Heart right ventricle (tissue), 16 donors: Measurements from ENCODE around the gene PRSS48. TPM values are rescaled to one million over a fixed set of nuclear protein-coding genes. Genes with fewer than 3 reads are reported as not detected.
A peak's percentile ranks its signal among the peaks of the same experiment; 100 is the strongest.
"Not testable (repeated sequence)": the region's sequence is repeated elsewhere in the genome, so short reads cannot be mapped to it uniquely, and the experiment has no call there.

ENCODE experiments used
- ATAC-seq, 8 donors: fragments of 200-7000 bp; cut with Tn5 transposase; one replicate each; pipeline ENCODE4 v1.9.1; 2020; ENCODE audit warnings: mild to moderate bottlenecking in 8 of 8, moderate library complexity in 8 of 8, moderate number of reproducible peaks in 1 of 8
- DNase-seq, 2 donors: peaks; one replicate each; pipeline ENCODE4 v3.0.0-alpha.2; 2020
- H3K27ac ChIP-seq, 10 donors: fragments of 200-600 bp; sonication (generic) in 2 of 10; one replicate each; pipeline versions ENCODE4 v1.5.0 to v1.8.0; 2020 to 2022; ENCODE audit warnings: mild to moderate bottlenecking in 3 of 10
- H3K27me3 ChIP-seq, 7 donors: fragments of 200-600 bp; one replicate each; pipeline ENCODE4 v1.8.0; 2021 to 2022; ENCODE audit warnings: mild to moderate bottlenecking in 2 of 7
- H3K36me3 ChIP-seq, 9 donors: fragments of 200-600 bp; sonication (generic) in 1 of 9; one replicate each; pipeline versions ENCODE4 v1.5.0 to v1.8.0; 2020 to 2022; ENCODE audit warnings: mild to moderate bottlenecking in 2 of 9
- H3K4me1 ChIP-seq, 9 donors: fragments of 200-600 bp; sonication (generic) in 1 of 9; one replicate each; pipeline versions ENCODE4 v1.5.0 to v1.8.0; 2020 to 2022; ENCODE audit warnings: mild to moderate bottlenecking in 4 of 9
- H3K4me3 ChIP-seq, 10 donors: fragments of 200-600 bp; sonication (generic) in 2 of 10; one replicate each; pipeline versions ENCODE4 v1.5.0 to v1.8.0; 2020 to 2022; ENCODE audit warnings: mild to moderate bottlenecking in 7 of 10, moderate library complexity in 2 of 10
- H3K9me3 ChIP-seq, 11 donors: fragments of 200-600 bp in 10 of 11; sonication (generic) in 2 of 11; one replicate each; pipeline versions ENCODE4 v1.5.0 to v1.8.0; 2013 to 2022; ENCODE audit warnings: mild to moderate bottlenecking in 2 of 11, control low read depth in 1 of 11, moderate library complexity in 1 of 11
- CTCF ChIP-seq, 9 donors: fragments of 200-600 bp; sonication (generic) in 2 of 9; IDR thresholded peaks; one replicate each; pipeline versions ENCODE4 v1.5.0 to v1.8.0; 2021 to 2022; ENCODE audit warnings: antibody characterized with exemption in 9 of 9, mild to moderate bottlenecking in 5 of 9, moderate library complexity in 1 of 9
- WGBS, 2 donors: extraction: QIAGEN DNeasy Blood & Tissue Kit; methylation state at CpG; one replicate each; pipeline ENCODE4 v1.1.7; 2013; ENCODE audit warnings: inconsistent platforms in 1 of 2; 5-methylcytosine and 5-hydroxymethylcytosine counted together
- intact Hi-C, 10 donors: fragments of 100-400 bp; cut with DNase I; formaldehyde crosslinking; loops; one replicate each; pipeline versions ENCODE4 v1.11.1 to v1.14.2; 2022
- polyA plus RNA-seq, 2 donors: library from polyadenylated mRNA; stranded (reverse); fragments of 200-250 nt; gene quantifications; one replicate each; pipeline ENCODE4 v1.2.3, GENCODE V29; 2013
- total RNA-seq, 10 donors: library from RNA; stranded (reverse); fragmentation: NEBNext Ultra II Directional in 3 of 10; extraction: Animal tissue kit (Norgen Biotek cat#: 25700) in 3 of 10; gene quantifications; one replicate each; pipeline versions ENCODE4 v1.2.1 to v1.2.4, GENCODE V29; 2021 to 2023
- donor health status: Arrhythmogenic right ventricular cardiomyopathy.
- donor health status: ischemic (EF 13 %, LVEDD 7.1; RV severe dilation, severe dysfunction).
- donor health status: healthy with polysubstance abuse.
- donor health status: DM: no; HTN: yes; CAD: no.
- donor health status: DM: no; HTN: no; CAD: no.
- donor health status: ischemic (EF 25% LVEDD 6.9; RV normal size, moderate dysfunction).
- donor health status: ischemic (EF 25% LVEDD 5.7; RV mildly dilated, moderate dysfunction).
- donor health status: healthy.
- donor health status: DM: yes; HTN: yes; CAD: no.
- donor health status: Ischemic cardiomyopathy.
- donor health status: ischemic (EF 35%, LVEDD 5.7; RV mildly dilated, moderate dysfunction).
- donor health status: nonischemic (EF 11% LVEDD 7.7; RV severe dilation, severe dysfunction).
- donor health status: DM: yes; HTN: yes; CAD: no.
- donor health status: PGD.
- donor health status: ischemic (EF 29% LVEDD 5.4; RV normal size, mild dysfunction).
- donor health status: nonischemic (EF 23%, LVEDD 6.1; RV moderate dilation, normal function).

The PRSS48 gene
- total and polyA plus RNA-seq, 12 donors, result not detected

- Histone ChIP-seq H3K36me3 (no peaks in the 10 kb centered on the region), H3K27me3 (peaks cover 0 to 11% (median 0%) of the 10 kb centered on the region in 7 donors), H3K27ac (peak overlapping the region in 3 of 10 donors; percentile 10 to 96 (median 26)), H3K4me3 (no peak overlapping the region), H3K4me1 (peaks cover 11 to 83% (median 61%) of the 10 kb centered on the region in 9 donors), H3K9me3 (no peaks in the 10 kb centered on the region)
- no peak for TF ChIP-seq CTCF (IDR thresholded peaks at IDR 0.05)
- 100% methylated on average over 1 of the region's 1 CpG for WGBS, 2 donors
- ATAC-seq (no peak), DNase-seq (no peak)
- intact Hi-C loops, result no loop called here
Observed at GRCh38 chr4:151319490-151319889, 42.5 kb downstream of the PRSS48 start.

GRCh38 chr4:151321586-151321985 lies 44.6 kb downstream of the PRSS48 start:
- peak overlapping the region in 1 of 10 donors; percentile 6 for H3K4me3 ChIP-seq
- no peak for TF ChIP-seq CTCF (IDR thresholded peaks at IDR 0.05)
- intact Hi-C loops, result loop anchor here in 3 of 10 donors (5.0 to 10.0 kb wide), 2 partner anchors 39 to 117 kb away; no protein-coding TSS in a partner anchor
- WGBS, 2 donors, result 44 to 82% methylated on average over 1 of the region's 1 CpG
- H3K36me3 ChIP-seq, result no peaks in the 10 kb centered on the region
- peaks cover 0 to 32% (median 0%) of the 10 kb centered on the region in 7 donors for H3K27me3 ChIP-seq
- no peak for ATAC-seq
- no peak for DNase-seq
- H3K27ac ChIP-seq, result peak overlapping the region in 6 of 10 donors; percentile 9 to 96 (median 94)
- no peaks in the 10 kb centered on the region for H3K9me3 ChIP-seq
- peaks cover 4 to 64% (median 43%) of the 10 kb centered on the region in 9 donors for H3K4me1 ChIP-seq

- ATAC-seq, H3K36me3 ChIP-seq, H3K9me3 ChIP-seq, DNase-seq: not testable (repeated sequence)
- peaks cover 0 to 35% (median 0%) of the 10 kb centered on the region in 7 donors for H3K27me3 ChIP-seq
- peaks cover 4 to 58% (median 37%) of the 10 kb centered on the region in 9 donors for H3K4me1 ChIP-seq
- WGBS, 2 donors, result 69 to 78% methylated on average over 4 of the region's 4 CpGs
- H3K27ac ChIP-seq, result peak overlapping the region in 7 of 10 donors; percentile 5 to 96 (median 94)
- intact Hi-C loops, result loop anchor here in 3 of 10 donors (5.0 to 10.0 kb wide), 2 partner anchors 40 to 117 kb away; no protein-coding TSS in a partner anchor
- peak overlapping the region in 2 of 10 donors; percentile 6 to 83 for H3K4me3 ChIP-seq
Observed at GRCh38 chr4:151322161-151322560, 45.2 kb downstream of the PRSS48 start.

GRCh38 chr4:151322570-151322969 lies 45.6 kb downstream of the PRSS48 start:
- H3K27ac ChIP-seq, result peak overlapping the region in 8 of 10 donors; percentile 5 to 96 (median 94)
- ATAC-seq (no peak), DNase-seq (no peak)
- no peak for TF ChIP-seq CTCF (IDR thresholded peaks at IDR 0.05)
- H3K27me3 ChIP-seq, result peaks cover 0 to 35% (median 0%) of the 10 kb centered on the region in 7 donors
- peak overlapping the region in 5 of 10 donors; percentile 81 to 93 (median 83) for H3K4me3 ChIP-seq
- H3K36me3 ChIP-seq, result no peaks in the 10 kb centered on the region
- no peaks in the 10 kb centered on the region for H3K9me3 ChIP-seq
- peaks cover 4 to 54% (median 33%) of the 10 kb centered on the region in 9 donors for H3K4me1 ChIP-seq
- intact Hi-C loops, result loop anchor here in 3 of 10 donors (5.0 to 10.0 kb wide), 2 partner anchors 40 to 118 kb away; no protein-coding TSS in a partner anchor

- Histone ChIP-seq H3K4me1 (peaks cover 4 to 49% (median 31%) of the 10 kb centered on the region in 9 donors), H3K27me3 (peaks cover 0 to 35% (median 0%) of the 10 kb centered on the region in 7 donors), H3K36me3 (no peaks in the 10 kb centered on the region), H3K4me3 (peak overlapping the region; percentile 40 to 93 (median 80)), H3K9me3 (no peaks in the 10 kb centered on the region), H3K27ac (peak overlapping the region; percentile 53 to 98 (median 94))
- no peak for DNase-seq
- 64 to 82% methylated on average over 1 of the region's 1 CpG for WGBS, 2 donors
- intact Hi-C loops, result loop anchor here in 4 of 10 donors (2.0 to 10.0 kb wide), 3 partner anchors 39 to 119 kb away; no protein-coding TSS in a partner anchor
- no peak for ATAC-seq
- TF ChIP-seq CTCF (IDR thresholded peaks at IDR 0.05), result no peak
Observed at GRCh38 chr4:151323667-151324066, 46.7 kb downstream of the PRSS48 start.
